ENCODE measurements around the gene TMEM198. TPM values are rescaled to one million over a fixed set of nuclear protein-coding genes. Genes with fewer than 3 reads are reported as not detected.

TMEM198 gene
- total and polyA plus RNA-seq, 2 of the 4 experiments (the other 2 are of a cell fraction) = 0.18 to 2.2 TPM

GRCh38 chr2:219571311-219572236 lies 27.7 kb downstream of the TMEM198 start, which contains the start of gene OBSL1:
TSS of gene OBSL1 (minus strand) at chr2:219571539. CDS start at chr2:219571232, 307 bp downstream.
- POLR2A ChIA-PET (ENCODE audit: unreplicated experiment) = interaction anchor here (0.5 to 0.9 kb wide), 2 partner anchors 14 to 108 kb away, joined by 5 to 6 read pairs; no protein-coding TSS in a partner anchor
- peak within 1 kb of the TSS; percentile 77 for H3K4me2 ChIP-seq (ENCODE audit: low read depth, low read length)
- 2% methylated on average over 17 of the region's 42 CpGs; no CpG with 5 or more reads in 1 of the 2 experiments for WGBS, 2 experiments (ENCODE audit: extremely low coverage in 2 of 2, insufficient read length in 1 of 2)

More at GRCh38 chr2:219571311-219572236, 27.7 kb downstream of the TMEM198 start, which contains the start of gene OBSL1:
- peak within 1 kb of the TSS; percentile 94 for H2AK9ac ChIP-seq (replicated peaks; ENCODE audit: low read depth, low read length, poor library complexity)
- H3K4me1 ChIP-seq (ENCODE audit: control insufficient read depth, insufficient read depth, low read length) = peaks cover 10% of the 10 kb centered on the region
- CTCF ChIA-PET = no interaction called here
- H3K23ac ChIP-seq (ENCODE audit: low read depth, low read length) = peak within 1 kb of the TSS; percentile 69; the same call in 1 of the 2 replicates
- H2BK120ac ChIP-seq (ENCODE audit: low read depth, low read length) = peak within 1 kb of the TSS; percentile 64
- H3K18ac ChIP-seq (ENCODE audit: low read depth, low read length) = peak within 1 kb of the TSS; percentile 60; the same call in 1 of the 2 replicates
- peak; percentile 70 for DNase-seq
- H3K9me3 ChIP-seq (ENCODE audit: control insufficient read depth, insufficient read depth, low read length) = no peaks in the 10 kb centered on the region
- peak within 1 kb of the TSS; percentile 70; the same call in 1 of the 2 replicates for H4K91ac ChIP-seq (ENCODE audit: insufficient read depth, low read depth, low read length)
- peak within 1 kb of the TSS; percentile 94 for H3K27ac ChIP-seq (ENCODE audit: insufficient read depth, low read length)
- H2BK20ac ChIP-seq (ENCODE audit: low read depth, low read length) = 0 out of 2 replicates have a peak within 1 kb of the TSS, but pooled peaks have one; percentile 16
- H3K79me1 ChIP-seq (ENCODE audit: low read depth in 1 of 2, low read length in 2 of 2) = peaks cover 11 to 18% of the 10 kb centered on the region in 2 experiments
- H4K5ac ChIP-seq (ENCODE audit: low read depth, low read length) = peak within 1 kb of the TSS; percentile 80
- peak within 1 kb of the TSS; percentile 92 for H3K9ac ChIP-seq (ENCODE audit: low read depth, low read length)
- peaks cover 4% of the 10 kb centered on the region; the same call in 1 of the 2 replicates for H3K9me1 ChIP-seq (ENCODE audit: insufficient read depth, low read length)
- H3K56ac ChIP-seq (ENCODE audit: extremely low read depth, insufficient read depth, low read length) = no peak within 1 kb of the TSS
- peak within 1 kb of the TSS; percentile 86 for H3K4ac ChIP-seq (ENCODE audit: low read depth, low read length)
- BruUV-seq (replicated peaks) = no TSS peak
- no peak within 1 kb of the TSS for H2BK15ac ChIP-seq (ENCODE audit: low read depth, low read length)
- TF ChIP-seq FOS (IDR thresholded peaks at IDR 0.05; ENCODE audit: low read depth, low read length) = 0 out of 2 replicates have a peak, but pooled peaks have one; percentile 8
- no peak for TF ChIP-seq RFX5 (IDR thresholded peaks at IDR 0.05; ENCODE audit: low read depth, low read length)
- 0 out of 2 replicates have a peak, but pooled peaks have one; percentile 24 for TF ChIP-seq MAZ (IDR thresholded peaks at IDR 0.05; ENCODE audit: borderline replicate concordance, low read depth, low read length)
- H4K8ac ChIP-seq (ENCODE audit: low read depth in 2 of 2, low read length in 2 of 2) = peak within 1 kb of the TSS; percentile 82 to 96
- dilution Hi-C loops (cut with HindIII; ENCODE audit: low sequenced_read_pairs, unreplicated experiment) = no loop called here
- peaks cover 5% of the 10 kb centered on the region; the same call in 1 of the 2 replicates for H4K20me1 ChIP-seq (ENCODE audit: insufficient read depth, low read length)
- intact Hi-C loops (cut with micrococcal nuclease) = loop anchor here (1.0 kb wide), 1 partner anchor 71 kb away; no protein-coding TSS in a partner anchor
- peak within 1 kb of the TSS; percentile 97 for H2AFZ ChIP-seq (replicated peaks; ENCODE audit: low read length, poor library complexity)
- H2BK5ac ChIP-seq (ENCODE audit: low read depth, low read length, poor library complexity, severe bottlenecking) = peak within 1 kb of the TSS; percentile 81
- peaks cover 12% of the 10 kb centered on the region for H3K27me3 ChIP-seq (ENCODE audit: control insufficient read depth, insufficient read depth, low read length)
- in situ Hi-C loops (cut with MboI; ENCODE audit: low sequenced_read_pairs) = no loop called here
- H3K36me3 ChIP-seq (ENCODE audit: control insufficient read depth, insufficient read depth, low read length) = peaks cover 11% of the 10 kb centered on the region; the same call in 1 of the 2 replicates
- peak within 1 kb of the TSS; percentile 94 for H3K4me3 ChIP-seq (ENCODE audit: insufficient read depth, low read depth, low read length)
- peak within 1 kb of the TSS; percentile 94 for H3K14ac ChIP-seq (replicated peaks; ENCODE audit: low read depth, low read length)
- ATAC-seq (ENCODE audit: low read depth) = peak; percentile 80
- H2AK5ac ChIP-seq (ENCODE audit: low read depth, low read length) = peak within 1 kb of the TSS; percentile 97

All from IMR-90 (cell line).